ENCODE measurements around the gene PUS7. TPM values are rescaled to one million over a fixed set of nuclear protein-coding genes. Genes with fewer than 3 reads are reported as not detected.

Gene PUS7
- total and polyA plus RNA-seq, 2 of the 8 experiments (the other 6 are each of a cell fraction or from before 2014, with no cell fraction given), result 18.9 to 65.2 TPM

- TF ChIP-seq RFX5 (IDR thresholded peaks at IDR 0.05; ENCODE audit: borderline replicate concordance, low read depth, low read length) (no peak), SP4 (IDR thresholded peaks at IDR 0.05; ENCODE audit: low read length) (no peak), MAFK (IDR thresholded peaks at IDR 0.05; ENCODE audit: low read depth, low read length) (no peak), ZNF274 (IDR thresholded peaks at IDR 0.05; ENCODE audit: borderline replicate concordance, extremely low read depth, low read length) (no peak), EP300 (IDR thresholded peaks at IDR 0.05; ENCODE audit: borderline replicate concordance in 1 of 2, low read depth in 2 of 2, low read length in 2 of 2) (no peak), CBX8 (IDR thresholded peaks at IDR 0.05; ENCODE audit: borderline replicate concordance, low read depth, low read length) (no peak), EZH2 (IDR thresholded peaks at IDR 0.05; ENCODE audit: low read depth, low read length, severe bottlenecking) (no peak), BACH1 (IDR thresholded peaks at IDR 0.05; ENCODE audit: low read length) (no peak), PHF8 (conservative IDR thresholded peaks at IDR 0.05; ENCODE audit: low read depth, low read length) (peak; percentile 98), CHD2 (IDR thresholded peaks at IDR 0.05; ENCODE audit: low read length) (no peak), SP1 (IDR thresholded peaks at IDR 0.05; ENCODE audit: low read depth, low read length) (0 out of 2 replicates have a peak, but pooled peaks have one; percentile 14), GTF2F1 (IDR thresholded peaks at IDR 0.05; ENCODE audit: borderline replicate concordance, low read depth, low read length) (no peak), SAP30 (IDR thresholded peaks at IDR 0.05; ENCODE audit: insufficient read depth, insufficient replicate concordance, low read length) (no peak), ASH2L (IDR thresholded peaks at IDR 0.05; ENCODE audit: low read length) (peak; percentile 71), EGR1 (IDR thresholded peaks at IDR 0.05; ENCODE audit: borderline replicate concordance, low read depth, low read length) (peak; percentile 49; the same call in 1 of the 2 replicates), RAD21 (IDR thresholded peaks at IDR 0.05 in 1 of 2, conservative IDR thresholded peaks at IDR 0.05 in 1 of 2; ENCODE audit: low read depth in 2 of 2, low read length in 2 of 2) (no peak), NANOG (IDR thresholded peaks at IDR 0.05; ENCODE audit: insufficient read depth, low read depth, low read length, poor library complexity, severe bottlenecking) (no peak), CREB1 (IDR thresholded peaks at IDR 0.05) (0 out of 2 replicates have a peak, but pooled peaks have one; percentile 33), TAF1 (IDR thresholded peaks at IDR 0.05; ENCODE audit: low read depth, low read length) (peak; percentile 92), POU5F1 (IDR thresholded peaks at IDR 0.05; ENCODE audit: low read depth, low read length) (no peak), FOSL1 (IDR thresholded peaks at IDR 0.05; ENCODE audit: insufficient read depth, low read depth, low read length) (no peak), KDM1A (IDR thresholded peaks at IDR 0.05; ENCODE audit: borderline replicate concordance, low read length) (no peak), USF2 (IDR thresholded peaks at IDR 0.05; ENCODE audit: low read length) (peak; percentile 22; the same call in 1 of the 2 replicates)
Observed at GRCh38 chr7:105521717-105522463, at the start of gene PUS7 (continued).
